GM21619 (cell line): ENCODE measurements around the gene FBXO2.
"Not testable (repeated sequence)": the region's sequence is repeated elsewhere in the genome, so short reads cannot be mapped to it uniquely, and the experiment has no call there.

Experiments
- ATAC-seq: cut with Tn5 transposase; IDR thresholded peaks from one replicate; pipeline ENCODE4 v1.9.1; 2021; ENCODE audit not compliant: unreplicated experiment

FBXO2 gene

GRCh38 chr1:11653861-11654136 is 430 bp downstream of the FBXO2 start:
- no peak for ATAC-seq

- no peak for ATAC-seq
Observed at GRCh38 chr1:11653101-11653860, 948 bp downstream of the FBXO2 start.

DNA sequence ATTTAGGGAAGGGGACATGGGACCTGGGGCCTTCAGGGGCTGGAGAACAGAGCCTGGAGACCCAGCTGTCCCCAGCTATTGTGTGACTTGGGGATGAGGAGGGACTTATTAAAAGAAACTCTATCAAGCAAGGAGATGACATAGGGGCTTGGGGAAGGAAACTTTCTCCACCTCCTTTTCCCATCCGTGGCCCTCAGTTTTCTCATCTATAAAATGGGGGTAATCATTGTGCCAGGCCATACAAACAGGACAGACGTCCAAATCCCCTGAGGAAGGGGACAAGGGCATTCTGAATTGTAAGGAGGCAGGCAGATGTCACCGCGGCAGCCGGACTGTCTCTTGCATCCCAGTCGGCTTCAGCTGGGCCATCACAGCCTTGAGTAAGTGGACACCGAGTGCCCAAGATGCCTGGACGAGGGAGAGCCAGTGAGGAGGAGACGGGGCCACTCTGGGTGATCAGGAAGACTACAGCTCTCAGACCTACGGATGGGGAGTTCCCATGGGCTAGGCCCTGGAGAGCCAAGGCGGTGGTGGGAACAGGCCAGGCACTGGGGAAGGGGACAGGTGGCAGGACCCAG is 1.9 kb downstream of the FBXO2 start:
- ATAC-seq, result no peak

GRCh38 chr1:11651017-11651416 is 3.2 kb downstream of the FBXO2 start:
- no peak for ATAC-seq

GRCh38 chr1:11650331-11650991 is 3.8 kb downstream of the FBXO2 start:
- no peak for ATAC-seq

GRCh38 chr1:11649624-11650330 is 4.5 kb downstream of the FBXO2 start:
- ATAC-seq, result no peak

DNA sequence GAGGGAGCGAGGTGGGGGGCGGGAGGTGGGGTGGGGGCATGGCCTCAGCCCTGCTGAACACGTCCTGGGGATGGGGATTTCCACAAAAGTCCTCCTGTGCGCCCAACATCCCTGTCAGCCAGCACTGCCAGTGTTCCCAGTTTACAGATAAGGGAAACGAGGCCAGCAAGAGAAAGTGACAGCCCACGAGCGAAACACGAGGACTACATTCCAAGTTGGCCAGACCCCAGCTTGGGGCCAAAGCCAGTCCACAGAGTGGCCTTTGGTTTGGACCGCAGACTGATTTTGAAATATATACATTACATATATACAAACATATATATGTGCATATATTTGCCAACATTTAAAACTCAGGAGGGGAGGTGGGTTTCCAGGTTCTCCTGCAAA is 5.0 kb downstream of the FBXO2 start:
- no peak for ATAC-seq

DNA sequence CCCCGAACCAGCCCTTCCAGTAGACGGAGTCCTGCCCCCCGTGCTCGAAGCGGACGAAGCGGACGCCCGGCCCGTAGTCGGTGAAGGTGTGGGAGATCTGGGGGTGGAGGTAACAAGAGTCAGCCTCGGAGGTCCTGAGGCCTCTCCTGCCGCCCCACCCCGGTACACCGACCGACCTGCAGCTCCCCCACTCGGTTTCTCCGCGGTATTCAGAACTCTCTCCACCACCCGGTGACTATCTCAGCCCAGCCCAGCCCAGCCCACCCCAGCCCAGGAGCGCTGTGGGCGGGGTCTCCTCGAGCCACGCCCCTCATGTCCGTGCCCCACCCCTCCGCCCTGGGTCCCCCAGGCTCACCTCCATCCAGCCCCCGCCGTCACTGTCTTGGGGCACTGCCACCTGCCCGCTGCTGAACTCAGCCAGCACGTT is 5.5 kb downstream of the FBXO2 start:
- ATAC-seq, result no peak

GRCh38 chr1:11648039-11648438 is 6.2 kb downstream of the FBXO2 start:
- no peak for ATAC-seq

DNA sequence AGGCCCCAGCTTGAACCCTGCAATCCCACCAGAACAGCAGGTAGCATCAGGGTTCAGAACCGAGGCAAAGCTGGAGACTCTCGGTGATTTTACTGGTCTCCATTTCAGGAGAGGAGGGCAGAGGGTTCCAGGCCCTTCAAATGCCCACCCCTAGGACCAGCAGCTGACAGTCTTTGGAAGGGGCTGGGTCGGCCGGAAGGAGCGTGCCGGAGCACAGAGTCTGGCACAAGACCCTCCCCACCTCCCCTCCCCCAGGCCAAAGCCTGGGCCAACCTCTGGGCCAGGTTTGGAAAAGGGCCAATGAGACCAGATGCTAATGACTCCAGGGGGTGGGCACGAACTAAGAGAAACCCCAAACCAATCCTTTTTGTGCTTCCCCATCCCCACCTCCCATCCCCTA is 6.9 kb downstream of the FBXO2 start:
- ATAC-seq, result no peak

- ATAC-seq, result no peak
Observed at GRCh38 chr1:11646317-11646716, 7.9 kb downstream of the FBXO2 start.

- no peak for ATAC-seq
Observed at GRCh38 chr1:11645670-11646265, 8.5 kb downstream of the FBXO2 start.

GRCh38 chr1:11645270-11645669 is 9.0 kb downstream of the FBXO2 start:
- ATAC-seq, result no peak

DNA sequence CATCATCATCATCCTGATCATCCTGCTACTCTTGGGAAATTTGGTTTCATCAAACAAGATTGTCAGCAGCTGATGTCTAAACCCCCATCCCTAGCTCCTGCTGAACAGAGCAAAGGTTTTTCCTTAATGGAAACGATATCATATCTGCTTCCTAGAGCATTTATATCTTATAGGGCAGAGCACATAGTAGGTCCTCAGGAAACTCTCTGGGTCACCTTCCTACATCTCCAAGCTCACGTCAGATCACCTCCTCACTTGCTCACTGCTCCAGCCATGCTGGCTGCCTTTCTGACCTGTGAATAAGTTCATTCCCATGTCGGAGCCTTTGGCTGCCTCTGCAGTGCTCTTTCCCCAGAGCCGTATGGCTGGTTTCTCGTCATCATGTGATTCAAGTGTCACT is 10.4 kb downstream of the FBXO2 start:
- no peak for ATAC-seq

DNA sequence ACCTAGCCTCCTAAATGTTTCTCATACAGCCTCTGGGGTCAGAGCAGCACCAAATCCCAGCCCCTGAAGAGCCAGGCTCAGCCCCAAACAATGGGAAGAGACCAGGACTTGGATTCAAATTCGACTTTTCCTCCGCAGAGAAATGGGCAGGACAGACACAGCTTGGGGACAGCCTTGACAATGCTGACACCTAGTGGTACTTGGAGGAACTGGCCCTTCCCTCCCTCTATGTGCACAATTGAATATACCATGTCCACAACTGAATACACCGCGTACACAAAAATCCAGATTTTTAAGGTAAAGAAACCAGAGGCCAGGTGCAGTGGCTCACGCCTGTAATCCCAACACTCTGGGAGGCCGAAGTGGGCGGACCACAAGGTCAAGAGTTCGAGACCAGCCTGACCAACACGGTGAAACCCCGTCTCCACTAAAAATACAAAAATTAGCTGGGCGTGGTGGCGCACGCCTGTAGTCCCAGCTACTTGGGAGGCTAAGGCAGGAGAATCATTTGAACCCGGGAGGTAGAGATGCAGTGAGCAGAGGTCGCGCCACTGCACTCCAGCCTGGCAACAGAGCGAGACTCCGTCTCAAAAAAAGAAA is 11.7 kb downstream of the FBXO2 start:
- ATAC-seq, result not testable (repeated sequence)

DNA sequence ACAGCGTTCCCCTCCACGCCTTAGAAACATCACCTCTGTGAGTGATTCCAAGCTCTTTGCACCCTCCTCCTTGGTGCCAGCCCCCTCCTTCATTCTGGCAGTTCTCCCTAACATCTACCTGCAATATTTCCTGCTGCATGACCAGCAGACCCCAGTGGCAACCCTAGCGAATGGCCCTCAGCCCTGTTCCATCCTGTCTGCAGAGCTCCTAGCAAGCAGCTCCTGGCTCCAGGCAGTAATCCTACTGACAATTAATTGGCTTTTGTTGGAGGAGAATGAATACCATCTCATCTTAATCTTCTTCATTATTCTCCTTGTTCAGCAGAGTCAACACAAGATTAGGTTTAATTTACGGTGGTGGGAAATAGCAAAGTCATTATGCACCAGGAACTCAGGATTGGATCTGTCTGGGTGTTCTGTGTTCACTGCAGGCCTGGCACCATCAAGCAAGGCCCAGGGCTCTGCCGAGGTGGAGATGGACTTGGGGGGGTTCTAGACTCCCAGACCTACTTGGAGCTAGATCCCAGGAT is 12.4 kb downstream of the FBXO2 start:
- ATAC-seq, result no peak

- no peak for ATAC-seq
Observed at GRCh38 chr1:11640944-11641343, 13.3 kb downstream of the FBXO2 start.

GRCh38 chr1:11640101-11640500 is 14.1 kb downstream of the FBXO2 start:
- ATAC-seq, result no peak

DNA sequence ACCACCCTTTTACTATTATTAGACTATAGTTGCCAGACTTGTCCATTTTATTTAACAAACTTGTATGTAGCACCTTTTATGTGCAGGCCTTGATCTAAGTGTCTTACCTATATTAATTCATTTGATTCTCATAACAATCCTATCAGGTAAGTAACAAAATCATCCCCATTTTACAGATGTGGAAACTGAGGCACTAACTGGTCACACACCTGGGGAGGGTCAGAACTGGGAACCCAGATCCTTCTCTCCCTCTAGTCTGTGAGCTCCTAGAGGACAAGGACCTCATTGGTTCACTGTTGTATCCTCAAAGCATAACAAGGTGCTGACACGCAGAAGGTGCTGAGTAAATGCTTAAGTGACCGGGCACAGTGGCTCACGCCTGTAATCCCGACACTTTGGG is 14.9 kb downstream of the FBXO2 start:
- ATAC-seq, result no peak

DNA sequence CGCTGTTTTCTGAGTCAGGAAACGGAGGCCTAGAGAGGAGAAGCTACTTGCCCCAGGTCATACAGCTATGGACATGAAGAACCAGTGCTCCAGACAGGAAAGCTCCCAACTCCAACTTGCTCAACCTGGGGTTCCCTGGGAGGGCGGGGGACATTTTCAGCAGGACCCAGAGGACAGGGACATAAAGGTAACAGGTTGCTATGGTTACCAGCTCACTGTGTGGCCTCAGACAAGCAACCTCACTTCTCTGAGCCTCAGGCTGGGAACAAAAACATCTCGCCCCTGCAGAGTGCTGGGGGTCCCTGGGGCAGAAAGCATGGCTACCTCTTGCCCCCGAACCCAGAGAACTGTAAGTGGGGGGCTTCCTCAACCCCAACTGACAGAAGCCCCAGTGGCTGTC is 16.1 kb downstream of the FBXO2 start:
- no peak for ATAC-seq
